ENCODE data around the gene IL3.

IL3 gene

GRCh38 chr5:132060501-132061161 lies at the start of gene IL3:
IL3 (plus strand) TSS chr5:132060655; CDS start chr5:132060707, 52 bp downstream.
- peak; percentile 6 for DNase-seq

GRCh38 chr5:132010989-132011621 lies 49.4 kb upstream of the IL3 start:
- DNase-seq, result peak; percentile 8

GRCh38 chr5:132011622-132012343 lies 48.7 kb upstream of the IL3 start, which contains the start of gene ACSL6:
ACSL6 (minus strand) TSS chr5:132011658; CDS start chr5:132011553, 105 bp downstream.
- peak; percentile 20 for DNase-seq

GRCh38 chr5:132012371-132013005 lies 48.0 kb upstream of the IL3 start:
- DNase-seq, result peak; percentile 88

GRCh38 chr5:132013006-132013689 lies 47.3 kb upstream of the IL3 start:
- DNase-seq, result peak; percentile 9

- DNase-seq, result no peak
Observed at GRCh38 chr5:132013711-132014110, 46.7 kb upstream of the IL3 start.

GRCh38 chr5:132016721-132017250 lies 43.7 kb upstream of the IL3 start:
- DNase-seq, result no peak

GRCh38 chr5:132017316-132017715 lies 43.1 kb upstream of the IL3 start:
- DNase-seq, result no peak

GRCh38 chr5:132017738-132018625 lies 42.5 kb upstream of the IL3 start:
- no peak for DNase-seq

GRCh38 chr5:132019337-132019736 lies 41.1 kb upstream of the IL3 start:
- no peak for DNase-seq

- no peak for DNase-seq
Observed at GRCh38 chr5:132019857-132020555, 40.4 kb upstream of the IL3 start.

GRCh38 chr5:132020568-132021339 lies 39.7 kb upstream of the IL3 start:
- no peak for DNase-seq

GRCh38 chr5:132021654-132022053 lies 38.8 kb upstream of the IL3 start:
- DNase-seq, result no peak

GRCh38 chr5:132022737-132023136 lies 37.7 kb upstream of the IL3 start:
- no peak for DNase-seq

- no peak for DNase-seq
Observed at GRCh38 chr5:132023258-132024116, 37.0 kb upstream of the IL3 start.

- DNase-seq, result no peak
Observed at GRCh38 chr5:132024117-132024435, 36.4 kb upstream of the IL3 start.

- DNase-seq, result no peak
Observed at GRCh38 chr5:132024789-132025402, 35.6 kb upstream of the IL3 start.

GRCh38 chr5:132025403-132025971 lies 35.0 kb upstream of the IL3 start:
- no peak for DNase-seq
